B cell (primary cell): ENCODE results near the gene GDF7. TPM values are rescaled to one million over a fixed set of nuclear protein-coding genes. Genes with fewer than 3 reads are reported as not detected.
A peak's percentile ranks its signal among the peaks of the same experiment; 100 is the strongest.

Experiments
- ATAC-seq: fragments of 200-7000 bp; cut with Tn5 transposase; one replicate; pipeline ENCODE4 v1.10.0; 2021; ENCODE audit warnings: low read depth, mild to moderate bottlenecking, moderate number of reproducible peaks, moderate library complexity
- CTCF ChIA-PET: fragments of 350-600 bp; sonication (Branson Sonifier 250); formaldehyde crosslinking; loops from one replicate; lab custom pipeline; 2021; ENCODE audit warnings: antibody characterized with exemption, inconsistent platforms; lab: Charles Lee
- POLR2A ChIA-PET: fragments of 350-600 bp; sonication (Branson Sonifier 250); formaldehyde crosslinking; loops from one replicate; lab custom pipeline; 2021; ENCODE audit warnings: antibody characterized with exemption; lab: Charles Lee
- DNase-seq: peaks from one replicate; pipeline ENCODE4 v3.0.0; 2013
- H2AFZ ChIP-seq: 2 replicates; pipeline ENCODE4 v1.6.1; 2012; ENCODE audit warnings: mild to moderate bottlenecking, low read depth, low read length; ENCODE audit not compliant: insufficient read depth, poor library complexity, severe bottlenecking
- H3K27ac ChIP-seq, 2 donors: 1 replicate in 1 of 2; 2 replicates in 1 of 2; pipeline ENCODE4 v1.5.1; 2012 to 2013; ENCODE audit warnings: low read length in 2 of 2, mild to moderate bottlenecking in 2 of 2, moderate library complexity in 1 of 2
- H3K27me3 ChIP-seq, 4 experiments: fragments of 200-600 bp in 1 of 4; sonication (generic) in 1 of 4; replicated peaks in 1 of 4; 1 replicate in 2 of 4; 2 replicates in 2 of 4; pipeline versions ENCODE4 v1.6.1 to v1.7.0; 2013 to 2016; ENCODE audit warnings: low read length in 3 of 4, mild to moderate bottlenecking in 2 of 4, mixed read lengths in 1 of 4, moderate library complexity in 1 of 4; ENCODE audit not compliant: insufficient read depth in 4 of 4, control insufficient read depth in 3 of 4; ENCODE audit errors: control extremely low read depth in 1 of 4
- H3K36me3 ChIP-seq, 2 experiments: replicated peaks in 1 of 2; 1 replicate in 1 of 2; 2 replicates in 1 of 2; pipeline versions ENCODE4 v1.6.1 to v1.7.1; 2013; ENCODE audit warnings: low read length in 1 of 2; ENCODE audit not compliant: insufficient read depth in 2 of 2, control insufficient read depth in 1 of 2; ENCODE audit errors: control extremely low read depth in 1 of 2, extremely low read depth in 1 of 2
- H3K4me1 ChIP-seq, 2 donors: fragments of 200-600 bp in 1 of 2; sonication (generic) in 1 of 2; 1 replicate in 1 of 2; 2 replicates in 1 of 2; pipeline versions ENCODE4 v1.5.1 to v1.6.1; 2013 to 2017; ENCODE audit warnings: low read length in 2 of 2; ENCODE audit not compliant: control insufficient read depth in 2 of 2, insufficient read depth in 2 of 2
- H3K4me2 ChIP-seq: replicated peaks from 2 replicates; pipeline ENCODE3; 2012; ENCODE audit warnings: mild to moderate bottlenecking, low read depth, low read length; ENCODE audit not compliant: poor library complexity, severe bottlenecking
- H3K4me3 ChIP-seq, 5 experiments: fragments of 200-600 bp in 1 of 5; sonication (generic) in 1 of 5; 1 replicate in 3 of 5; 2 replicates in 2 of 5; pipeline versions ENCODE4 v1.5.1 to v1.7.0; 2011 to 2016; ENCODE audit warnings: low read length in 4 of 5, mild to moderate bottlenecking in 4 of 5, low read depth in 2 of 5, control low read depth in 1 of 5, moderate library complexity in 1 of 5; ENCODE audit not compliant: insufficient read depth in 1 of 5; ENCODE audit errors: control extremely low read depth in 1 of 5, extremely low read depth in 1 of 5
- H3K79me2 ChIP-seq: fragments of 200-600 bp; sonication (generic); one replicate; pipeline ENCODE4 v1.6.0; 2016; ENCODE audit warnings: low read length; ENCODE audit not compliant: control insufficient read depth, insufficient read depth
- H3K9ac ChIP-seq: fragments of 200-600 bp; sonication (generic); 2 replicates; pipeline ENCODE4 v1.6.1; 2017; ENCODE audit warnings: mild to moderate bottlenecking, low read length, moderate library complexity
- H3K9me3 ChIP-seq, 3 donors: one replicate each; pipeline versions ENCODE4 v1.6.1 to v1.7.1; 2013; ENCODE audit warnings: low read length in 2 of 3; ENCODE audit not compliant: control insufficient read depth in 2 of 3, insufficient read depth in 1 of 3; ENCODE audit errors: control extremely low read depth in 1 of 3
- H4K20me1 ChIP-seq: 2 replicates; pipeline ENCODE4 v1.6.0; 2012; ENCODE audit warnings: mild to moderate bottlenecking, low read length; ENCODE audit not compliant: insufficient read depth, control insufficient read depth, poor library complexity, severe bottlenecking
- H3K27ac Mint-ChIP-seq: one replicate; pipeline ENCODE4 v1.8.0; 2021; ENCODE audit warnings: mixed read lengths
- H3K27me3 Mint-ChIP-seq: one replicate; pipeline ENCODE4 v1.8.0; 2021; ENCODE audit warnings: mixed read lengths
- H3K4me1 Mint-ChIP-seq: one replicate; pipeline ENCODE4 v1.8.0; 2021; ENCODE audit warnings: mixed read lengths
- H3K4me3 Mint-ChIP-seq: one replicate; pipeline ENCODE4 v1.8.0; 2021; ENCODE audit warnings: mixed read lengths
- H3K9me3 Mint-ChIP-seq: one replicate; pipeline ENCODE4 v1.8.0; 2022; ENCODE audit warnings: mixed read lengths; ENCODE audit not compliant: insufficient read depth
- EZH2 ChIP-seq: IDR thresholded peaks from 2 replicates; pipeline ENCODE4 v1.6.1; 2012; ENCODE audit warnings: borderline replicate concordance, low read depth, mild to moderate bottlenecking, moderate library complexity, low read length; ENCODE audit not compliant: insufficient read depth, poor library complexity, severe bottlenecking
- WGBS: methylation state at CpG from one replicate; pipeline ENCODE4 v1.1.5; 2013; ENCODE audit warnings: missing lambda C conversion rate; ENCODE audit not compliant: insufficient coverage; 5-methylcytosine and 5-hydroxymethylcytosine counted together
- intact Hi-C: fragments of 100-400 bp; cut with micrococcal nuclease; formaldehyde crosslinking; loops from one replicate; pipeline ENCODE4 v1.10.0; 2022
- polyA plus RNA-seq: library from polyadenylated mRNA; depleted of rRNA; stranded (reverse); fragments of >200 nt; gene quantifications from 2 replicates; pipeline ENCODE4 v1.2.3, GENCODE V29; 2012
- total RNA-seq, 2 donors: library from RNA; stranded (reverse); fragments of 120-200 nt in 1 of 2; gene quantifications; 1 replicate in 1 of 2; 2 replicates in 1 of 2; pipeline versions ENCODE4 v1.2.3 to v1.2.4, GENCODE V29; 2013 to 2022
- TF ChIP-seq, protein P1 (sequence below): fragments of 200-600 bp; IDR thresholded peaks from one replicate; pipeline ENCODE4 v1.8.0; 2022; ENCODE audit warnings: antibody characterized with exemption, mild to moderate bottlenecking

GDF7 gene
- total and polyA plus RNA-seq, 2 donors (not counting 1 experiment from before 2014, with no cell fraction given), result 7.0 to 15.3 TPM

DNA sequence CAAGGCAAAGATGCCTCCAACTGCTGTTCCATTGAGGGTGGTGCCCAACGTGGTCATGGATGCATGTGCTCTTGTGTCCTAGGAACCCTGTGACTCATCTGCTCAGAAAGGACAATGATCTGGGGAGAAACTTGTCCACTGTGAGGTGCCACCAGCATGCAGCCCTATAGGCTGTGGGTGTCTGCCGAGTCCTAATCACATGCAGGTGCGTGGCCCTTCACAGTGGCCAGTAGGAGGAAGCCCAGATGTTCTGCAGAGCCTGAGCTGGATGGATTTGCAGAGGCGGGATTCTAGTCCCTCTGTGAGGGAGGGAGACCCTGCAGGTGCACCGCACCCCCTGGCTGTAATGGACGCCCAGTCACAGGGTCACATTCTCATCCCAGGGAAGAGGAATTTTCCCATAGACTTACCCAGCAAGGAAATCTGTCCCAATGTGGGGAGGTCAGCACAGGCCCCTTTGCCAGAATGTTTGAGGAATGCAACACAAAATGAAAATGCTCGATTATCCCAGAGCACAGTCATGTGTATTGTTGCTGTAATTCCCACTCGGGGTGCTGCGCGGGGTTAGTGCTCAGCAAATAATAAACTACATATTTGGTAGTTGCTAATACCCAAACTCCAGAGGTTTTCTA is 13.9 kb downstream of the GDF7 start:
- ChIA-PET POLR2A (no interaction called here), CTCF (interaction anchor here (1.2 kb wide), 1 partner anchor 19 kb away, joined by 4 read pairs; no protein-coding TSS in a partner anchor)
- H3K36me3 ChIP-seq, result peaks cover 0 to 46% of the 10 kb centered on the region in 2 experiments
- H3K4me3 ChIP-seq, result no peak overlapping the region
- H3K27me3 ChIP-seq, result no peaks in the 10 kb centered on the region
- TF ChIP-seq, protein P1, sequence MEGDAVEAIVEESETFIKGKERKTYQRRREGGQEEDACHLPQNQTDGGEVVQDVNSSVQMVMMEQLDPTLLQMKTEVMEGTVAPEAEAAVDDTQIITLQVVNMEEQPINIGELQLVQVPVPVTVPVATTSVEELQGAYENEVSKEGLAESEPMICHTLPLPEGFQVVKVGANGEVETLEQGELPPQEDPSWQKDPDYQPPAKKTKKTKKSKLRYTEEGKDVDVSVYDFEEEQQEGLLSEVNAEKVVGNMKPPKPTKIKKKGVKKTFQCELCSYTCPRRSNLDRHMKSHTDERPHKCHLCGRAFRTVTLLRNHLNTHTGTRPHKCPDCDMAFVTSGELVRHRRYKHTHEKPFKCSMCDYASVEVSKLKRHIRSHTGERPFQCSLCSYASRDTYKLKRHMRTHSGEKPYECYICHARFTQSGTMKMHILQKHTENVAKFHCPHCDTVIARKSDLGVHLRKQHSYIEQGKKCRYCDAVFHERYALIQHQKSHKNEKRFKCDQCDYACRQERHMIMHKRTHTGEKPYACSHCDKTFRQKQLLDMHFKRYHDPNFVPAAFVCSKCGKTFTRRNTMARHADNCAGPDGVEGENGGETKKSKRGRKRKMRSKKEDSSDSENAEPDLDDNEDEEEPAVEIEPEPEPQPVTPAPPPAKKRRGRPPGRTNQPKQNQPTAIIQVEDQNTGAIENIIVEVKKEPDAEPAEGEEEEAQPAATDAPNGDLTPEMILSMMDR, result no peak
- TF ChIP-seq EZH2, result no peak
- ATAC-seq (no peak), DNase-seq (no peak)
- no peaks in the 10 kb centered on the region for H3K9me3 ChIP-seq
- H4K20me1 ChIP-seq, result no peaks in the 10 kb centered on the region
- no peak overlapping the region for H3K27ac ChIP-seq
- no peak overlapping the region for H2AFZ ChIP-seq
- H3K9ac ChIP-seq, result no peak overlapping the region
- H3K27me3 Mint-ChIP-seq, result no peaks in the 10 kb centered on the region
- WGBS, result 100% methylated on average over 6 of the region's 10 CpGs
- H3K79me2 ChIP-seq, result no peaks in the 10 kb centered on the region
- peaks cover 31% of the 10 kb centered on the region for H3K4me1 Mint-ChIP-seq
- H3K4me1 ChIP-seq, result peaks cover 16 to 42% of the 10 kb centered on the region in 2 donors
- intact Hi-C loops, result no loop called here
- no peaks in the 10 kb centered on the region for H3K9me3 Mint-ChIP-seq
- H3K27ac Mint-ChIP-seq, result peak overlapping the region; percentile 20
- H3K4me2 ChIP-seq, result no peak overlapping the region
- no peak overlapping the region for H3K4me3 Mint-ChIP-seq

DNA sequence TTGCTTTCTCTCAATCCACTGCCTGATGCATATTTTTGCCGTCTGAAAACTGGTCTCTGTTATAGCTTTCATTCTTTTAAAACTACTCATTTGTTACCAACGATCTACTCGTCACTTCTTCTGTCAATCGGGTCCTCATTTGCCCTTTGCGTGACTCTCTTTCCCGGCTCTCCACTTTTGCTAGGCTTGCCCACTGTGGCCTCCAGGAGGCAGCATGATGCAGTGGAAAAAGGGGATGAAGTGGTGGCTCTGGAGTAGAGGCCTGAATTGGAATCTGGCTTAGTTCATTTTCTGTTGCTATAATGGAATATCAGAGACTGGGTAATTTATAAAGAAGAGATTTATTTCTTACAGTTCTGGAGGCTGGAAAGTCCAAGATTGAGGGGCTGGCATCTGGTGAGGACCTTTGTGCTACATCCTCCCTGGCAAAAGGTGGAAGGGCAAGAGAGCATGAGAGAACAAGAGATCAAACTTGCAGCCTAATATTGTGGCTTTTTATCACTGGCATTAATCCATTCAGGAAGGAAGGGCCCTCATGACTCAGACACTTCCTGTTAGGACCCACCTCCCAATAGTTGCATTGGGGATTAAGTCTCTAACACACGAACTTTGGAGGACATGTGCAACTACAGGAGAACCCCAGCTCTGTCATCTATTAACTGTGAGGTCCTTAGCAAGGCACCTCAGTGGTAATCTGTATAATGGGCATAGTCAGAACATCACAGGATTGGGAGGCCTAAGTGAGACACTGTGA is 15.4 kb downstream of the GDF7 start:
- ChIA-PET CTCF (interaction anchor here (1.2 to 3.3 kb wide), 3 partner anchors 21 to 280 kb away, joined by 4 to 15 read pairs (median 13); no protein-coding TSS in a partner anchor), POLR2A (no interaction called here)
- Mint-ChIP-seq H3K4me1 (peaks cover 16% of the 10 kb centered on the region), H3K27ac (peak overlapping the region; percentile 71), H3K27me3 (no peaks in the 10 kb centered on the region), H3K9me3 (no peaks in the 10 kb centered on the region), H3K4me3 (no peak overlapping the region)
- DNase-seq, result no peak
- WGBS, result 96% methylated on average over 5 of the region's 7 CpGs
- Histone ChIP-seq H3K36me3 (peaks cover 0 to 55% of the 10 kb centered on the region in 2 experiments), H4K20me1 (no peaks in the 10 kb centered on the region), H3K9ac (no peak overlapping the region), H3K79me2 (no peaks in the 10 kb centered on the region), H2AFZ (no peak overlapping the region), H3K4me2 (no peak overlapping the region), H3K9me3 (no peaks in the 10 kb centered on the region), H3K27me3 (no peaks in the 10 kb centered on the region), H3K4me1 (peaks cover 5 to 27% of the 10 kb centered on the region in 2 donors), H3K4me3 (no peak overlapping the region), H3K27ac (no peak overlapping the region)
- TF ChIP-seq, protein P1, result peak; percentile 23
- TF ChIP-seq EZH2, result no peak
- no peak for ATAC-seq
- intact Hi-C loops, result no loop called here
